Fibroblast of the conjunctiva (primary cell): ENCODE measurements around the gene ADGRB2.

Experiments
- DNase-seq: peaks from one replicate; pipeline ENCODE4 v3.0.0-alpha.2; 2010; ENCODE audit warnings: low read depth

ADGRB2 gene

GRCh38 chr1:31793586-31794285 is 29.6 kb upstream of the ADGRB2 start:
- no peak for DNase-seq

GRCh38 chr1:31793086-31793485 is 28.9 kb upstream of the ADGRB2 start:
- no peak for DNase-seq

DNA sequence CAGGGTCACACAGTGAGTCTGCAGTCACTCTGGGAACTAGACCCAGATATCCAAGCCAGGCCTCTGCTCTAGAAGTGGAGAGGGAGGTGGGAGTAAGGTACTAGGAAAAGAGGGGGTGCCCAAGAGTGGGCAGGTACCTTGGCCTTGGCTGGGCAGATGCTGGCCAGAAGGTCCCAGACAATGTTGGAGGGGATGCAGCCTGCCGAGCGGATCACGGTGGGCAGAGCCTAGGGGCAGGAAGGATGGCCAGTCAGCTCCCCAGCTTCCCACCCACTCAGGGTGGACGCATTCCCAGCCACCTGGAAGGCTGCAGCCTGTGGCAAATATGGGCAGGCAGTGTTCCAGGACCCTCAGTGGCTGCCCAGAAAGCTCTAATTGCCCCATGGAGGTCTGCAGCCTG is 28.4 kb upstream of the ADGRB2 start:
- DNase-seq: no peak

GRCh38 chr1:31792116-31792515 is 28.0 kb upstream of the ADGRB2 start:
- no peak for DNase-seq

GRCh38 chr1:31791131-31791858 is 27.2 kb upstream of the ADGRB2 start:
- no peak for DNase-seq

DNA sequence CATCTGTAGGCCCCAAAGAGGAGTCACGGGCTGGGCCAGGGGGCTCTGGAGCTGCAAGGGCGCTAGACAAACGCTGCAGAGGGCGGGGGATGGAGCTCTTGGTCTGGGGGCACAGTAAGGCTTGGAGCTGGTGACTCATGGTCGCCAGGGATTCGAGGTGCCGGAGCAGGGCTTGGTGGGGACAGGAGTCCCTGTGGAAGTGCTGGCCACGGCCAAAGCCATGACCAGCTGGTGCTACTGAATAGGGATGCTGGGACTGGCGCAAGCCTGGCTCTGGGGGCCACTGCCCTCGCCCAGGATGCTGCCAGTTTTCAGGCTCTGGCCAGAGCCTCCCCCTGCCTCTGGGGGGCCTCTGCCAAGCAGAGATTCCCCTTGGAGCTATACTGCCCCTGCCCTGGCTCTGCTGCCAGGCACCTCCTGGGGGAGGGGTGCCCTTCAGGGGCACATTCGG is 26.5 kb upstream of the ADGRB2 start:
- DNase-seq: no peak

DNA sequence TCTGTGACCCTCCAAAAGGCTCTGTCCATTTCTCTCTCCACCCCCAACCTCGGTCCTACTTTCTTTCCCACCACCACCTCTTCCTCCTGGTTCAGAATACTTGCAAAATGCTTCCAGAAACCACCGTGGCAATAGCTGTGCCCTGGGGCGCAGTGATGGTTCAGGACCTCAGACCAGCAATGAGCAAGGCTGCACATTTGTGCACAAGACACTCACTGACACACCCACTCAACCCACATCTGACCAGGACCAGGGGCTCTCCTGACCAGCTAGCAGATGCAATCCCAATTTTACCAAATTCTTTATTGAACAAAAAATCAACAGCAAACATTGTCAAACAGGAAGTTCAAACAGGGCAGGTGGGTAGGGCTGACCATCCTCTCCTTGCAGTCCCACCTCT is 26.0 kb upstream of the ADGRB2 start:
- no peak for DNase-seq

DNA sequence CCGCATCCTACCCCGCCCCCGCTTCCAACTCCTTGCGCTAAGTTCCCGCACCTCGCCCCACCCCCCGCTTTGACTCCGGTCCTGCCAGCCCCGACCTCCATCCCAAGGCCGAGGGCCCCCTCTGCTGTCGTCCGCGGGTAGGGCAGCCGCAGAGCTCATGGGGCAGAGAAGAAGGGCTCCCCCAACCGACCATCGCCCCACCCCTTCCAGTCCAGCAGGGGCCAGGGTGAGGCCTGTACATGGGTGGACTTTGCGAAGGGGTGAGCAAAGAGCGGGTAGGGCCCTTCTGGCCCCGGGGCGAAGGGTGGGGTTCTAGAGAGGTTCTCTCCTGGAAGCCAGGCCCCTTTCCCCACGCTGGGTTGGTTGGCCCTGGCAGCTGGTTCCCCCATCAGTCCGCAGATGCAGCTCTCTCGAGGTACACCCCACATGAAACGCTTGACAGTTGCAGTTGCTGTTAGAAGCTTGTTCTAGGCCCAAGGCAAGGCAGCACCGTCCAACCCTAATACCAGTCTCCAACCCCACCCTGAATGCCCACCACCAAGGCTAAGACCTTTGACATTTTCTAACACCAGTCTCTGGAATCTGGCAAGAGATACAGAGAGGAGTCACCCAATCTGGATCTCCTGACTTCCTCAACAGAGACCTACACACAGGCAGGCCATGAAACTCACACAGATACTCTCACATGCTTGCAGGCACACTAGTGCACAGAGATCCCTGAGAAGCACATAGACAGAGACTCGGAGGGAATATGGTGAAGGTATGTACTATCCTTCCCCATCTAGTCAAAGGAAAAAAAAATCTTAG is 25.3 kb upstream of the ADGRB2 start:
- DNase-seq: peak; percentile 89

GRCh38 chr1:31788825-31789256 is 24.7 kb upstream of the ADGRB2 start:
- peak; percentile 69 for DNase-seq

DNA sequence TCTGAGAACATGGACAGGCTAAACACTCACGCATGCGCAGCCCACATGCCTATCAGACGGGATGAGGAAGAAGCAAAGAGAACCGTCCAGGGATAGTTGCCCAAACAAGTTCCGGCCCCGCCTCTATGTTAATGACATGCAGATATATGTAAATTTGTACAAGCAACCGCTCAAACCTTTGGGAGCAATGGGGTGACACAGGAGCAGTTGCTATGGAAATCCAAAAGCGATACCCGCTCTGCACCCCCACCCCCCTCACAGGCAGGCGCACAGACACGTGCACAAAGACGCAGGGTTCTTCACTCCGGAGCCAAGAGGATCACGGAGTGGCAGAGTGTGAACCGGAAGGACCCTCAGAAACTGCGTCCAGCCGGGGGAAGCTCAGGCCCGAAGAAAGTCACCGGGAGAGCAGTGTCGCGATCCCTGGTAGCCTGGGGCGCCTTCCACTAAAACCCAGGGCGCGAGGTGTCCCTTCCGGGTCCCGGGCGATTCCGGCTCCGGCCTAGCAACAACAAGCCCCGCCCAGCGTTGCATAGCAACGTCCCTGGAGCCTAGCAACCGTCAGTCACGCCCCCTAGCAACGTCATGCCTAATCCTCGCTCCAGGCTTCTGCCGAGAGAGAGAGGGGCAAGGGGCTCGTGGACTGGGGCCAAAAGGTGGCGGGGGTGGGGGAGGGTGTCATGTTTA is 24.1 kb upstream of the ADGRB2 start:
- DNase-seq: peak; percentile 89

DNA sequence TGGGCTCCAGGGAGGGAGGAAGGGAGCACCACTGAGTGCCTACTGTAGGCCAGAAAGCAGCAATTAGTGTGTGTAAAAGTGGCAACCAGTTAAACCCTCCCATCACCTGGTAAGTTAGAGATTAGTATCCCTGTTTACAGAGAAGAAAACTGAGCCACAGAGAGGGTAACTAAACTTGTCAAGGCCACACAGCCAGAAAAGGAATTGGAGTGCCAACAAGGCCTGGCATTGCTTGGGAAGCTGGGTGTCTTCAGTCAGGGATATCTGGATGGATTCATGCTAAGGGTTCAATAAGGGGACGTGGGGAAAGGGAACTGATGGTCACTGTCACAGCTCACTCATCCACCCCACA is 23.6 kb upstream of the ADGRB2 start:
- no peak for DNase-seq

GRCh38 chr1:31787261-31787660 is 23.1 kb upstream of the ADGRB2 start:
- no peak for DNase-seq

DNA sequence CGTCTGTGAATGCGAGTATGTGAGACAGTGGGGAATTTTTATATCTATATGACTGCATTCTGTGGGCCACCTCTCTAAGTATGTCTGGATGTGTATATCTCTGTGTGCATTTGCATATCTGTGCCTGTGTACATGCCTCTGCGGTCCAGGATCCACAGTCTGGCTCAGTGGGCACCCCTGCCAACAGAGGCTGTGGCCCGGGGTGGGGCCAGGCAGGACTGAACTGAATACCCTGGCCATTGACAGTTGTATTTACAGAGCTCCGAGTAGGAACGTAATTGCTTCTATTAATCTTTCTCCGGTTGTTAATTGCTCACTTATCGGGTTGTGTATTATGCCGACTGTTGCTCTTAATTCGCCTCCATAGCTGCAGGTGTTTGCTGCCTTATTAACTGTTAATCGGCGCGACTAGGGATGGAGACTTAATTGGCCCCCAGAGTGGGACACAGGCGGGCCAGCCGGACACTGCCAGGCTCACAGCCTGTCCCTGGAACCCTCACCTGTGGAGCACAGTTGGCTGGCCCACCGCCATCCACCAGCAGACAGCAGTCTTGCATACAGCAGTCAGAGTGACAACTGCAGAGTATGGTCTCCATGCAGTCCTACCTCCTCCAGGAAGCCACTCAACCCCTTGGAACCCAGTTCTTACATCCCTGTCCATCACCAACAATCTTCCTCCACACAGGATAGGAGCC is 22.4 kb upstream of the ADGRB2 start:
- DNase-seq: no peak

GRCh38 chr1:31785947-31786290 is 21.8 kb upstream of the ADGRB2 start:
- DNase-seq: no peak

DNA sequence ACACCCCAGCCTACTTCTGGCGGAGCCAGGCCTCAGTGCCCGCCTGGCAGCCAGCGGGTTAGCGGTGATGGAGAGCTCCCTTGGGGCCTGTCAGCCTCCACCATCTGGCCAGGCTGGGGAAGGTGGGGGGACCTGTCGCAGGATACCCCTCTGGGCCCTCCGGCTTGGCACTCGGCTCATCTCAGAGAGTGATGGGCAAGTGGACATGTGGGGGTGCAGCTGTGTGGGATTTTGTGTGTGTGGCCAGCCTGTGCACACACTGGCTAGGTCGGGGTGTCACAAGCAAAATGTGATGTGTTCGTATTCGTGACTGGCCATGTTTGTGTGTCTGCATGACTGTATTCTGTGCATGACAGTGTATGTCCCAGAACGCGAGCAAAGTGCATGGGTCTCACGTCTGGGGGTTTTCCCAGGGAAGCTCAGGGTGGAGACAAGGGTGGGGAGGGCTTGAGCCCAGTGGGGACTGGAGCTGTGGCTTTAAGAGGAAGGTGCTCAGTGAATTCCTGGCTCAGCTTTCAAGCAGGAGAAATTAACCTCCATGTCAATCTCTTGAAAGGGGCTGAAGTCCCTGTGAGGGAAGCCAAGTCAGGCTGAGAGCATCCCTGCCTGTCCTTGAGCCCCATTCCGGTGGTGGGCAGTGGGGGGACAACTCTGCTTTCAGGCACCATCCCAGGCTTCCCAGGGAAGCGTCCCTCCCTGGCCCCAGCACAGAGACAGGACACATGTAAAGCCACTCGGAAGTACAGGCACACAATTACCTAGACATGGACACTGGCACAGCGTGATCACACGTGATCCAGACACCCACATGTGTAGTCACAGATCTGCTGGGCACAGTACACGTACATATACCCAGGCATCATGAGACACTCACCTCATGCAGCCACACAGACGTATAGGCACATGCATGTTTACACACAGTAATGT is 21.1 kb upstream of the ADGRB2 start:
- no peak for DNase-seq

DNA sequence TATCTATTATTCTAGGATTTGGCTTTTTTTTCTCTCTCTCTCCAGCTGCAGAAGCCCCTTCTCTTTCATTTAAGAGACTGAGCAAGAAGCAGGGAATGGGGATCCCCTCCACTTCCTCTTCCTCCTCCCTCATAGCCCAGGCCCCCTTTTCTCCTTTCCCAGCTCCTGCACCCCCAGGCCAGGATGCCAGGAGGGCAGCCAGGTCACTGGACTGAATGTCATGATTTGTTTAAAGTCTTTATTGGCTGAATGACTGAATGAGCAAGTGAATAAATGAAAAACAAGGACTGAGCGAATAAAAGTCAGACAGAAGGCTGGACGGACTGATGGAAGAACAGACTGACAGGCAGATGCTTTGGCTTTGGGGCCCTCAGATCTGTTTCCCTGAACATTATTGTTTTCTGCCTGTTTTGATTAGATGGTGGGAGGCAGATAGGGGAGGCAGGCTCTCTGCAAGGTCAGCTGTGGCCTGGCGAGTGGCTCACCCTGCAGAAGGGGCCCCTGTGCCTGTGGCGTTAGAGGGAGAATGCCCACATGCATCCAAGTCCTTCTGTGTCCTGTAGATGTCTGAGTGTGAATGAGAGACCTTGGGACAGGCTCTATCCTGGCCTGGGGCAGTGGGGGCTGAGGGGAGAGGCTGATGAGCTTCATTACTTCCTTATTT is 20.3 kb upstream of the ADGRB2 start:
- no peak for DNase-seq

- no peak for DNase-seq
These were observed 19.7 kb upstream of the ADGRB2 start for GRCh38 chr1:31783846-31784245.

DNA sequence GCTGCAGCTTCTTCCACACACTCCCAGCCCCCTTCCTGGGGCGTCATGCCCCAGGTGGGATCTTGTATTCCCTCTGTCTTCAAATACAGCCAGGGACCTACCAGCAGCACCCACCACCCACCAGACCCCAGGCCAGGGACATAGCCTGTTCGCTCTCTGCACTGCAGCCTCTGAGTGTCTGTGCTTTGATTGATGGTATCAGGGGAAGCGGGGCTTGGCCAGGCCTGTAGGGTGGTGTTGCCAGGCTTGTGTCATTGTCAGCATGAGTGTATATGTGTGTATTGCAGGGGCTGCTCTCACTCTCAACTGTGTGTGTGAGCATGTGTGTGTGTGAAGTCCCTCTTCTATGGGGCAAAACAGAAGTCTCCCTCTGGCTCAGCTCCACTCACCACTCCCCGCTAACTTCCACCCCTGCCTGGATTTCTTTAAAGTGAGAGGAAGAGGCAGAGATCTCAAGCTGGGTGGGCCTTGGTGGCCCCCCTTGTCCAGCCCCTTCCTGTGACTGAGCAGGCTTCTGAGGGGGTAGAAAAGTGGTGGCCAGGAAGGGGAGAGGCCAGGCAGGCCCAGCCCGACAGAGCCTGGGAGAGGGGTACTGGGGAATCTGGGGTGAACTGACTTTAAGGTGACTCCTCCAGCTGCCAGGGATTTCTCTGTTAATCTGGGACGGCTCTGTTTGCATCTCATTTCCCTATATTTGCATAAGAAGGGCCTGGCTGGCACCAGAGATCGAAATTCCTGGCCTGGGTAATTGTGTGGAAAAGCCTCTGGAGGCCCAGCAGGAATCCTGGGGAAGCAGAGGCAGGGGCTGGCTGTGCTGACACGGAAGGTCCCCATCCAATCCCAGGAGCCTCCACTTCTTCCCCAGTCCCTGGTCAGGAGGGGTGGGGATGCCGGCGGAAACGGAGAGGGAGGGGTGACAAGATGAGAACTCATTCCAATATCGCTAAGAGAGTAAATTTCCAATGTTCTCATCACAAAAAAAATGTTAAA is 18.6 kb upstream of the ADGRB2 start:
- DNase-seq: no peak
